Raji (cell line): ENCODE measurements around the gene ITGA3.

ENCODE experiments used
- POLR2A ChIP-seq: IDR thresholded peaks from 2 replicates; pipeline ENCODE4 v1.6.1; 2011; ENCODE audit warnings: low read depth, low read length, control low read depth; ENCODE audit not compliant: insufficient read depth

Gene ITGA3

DNA sequence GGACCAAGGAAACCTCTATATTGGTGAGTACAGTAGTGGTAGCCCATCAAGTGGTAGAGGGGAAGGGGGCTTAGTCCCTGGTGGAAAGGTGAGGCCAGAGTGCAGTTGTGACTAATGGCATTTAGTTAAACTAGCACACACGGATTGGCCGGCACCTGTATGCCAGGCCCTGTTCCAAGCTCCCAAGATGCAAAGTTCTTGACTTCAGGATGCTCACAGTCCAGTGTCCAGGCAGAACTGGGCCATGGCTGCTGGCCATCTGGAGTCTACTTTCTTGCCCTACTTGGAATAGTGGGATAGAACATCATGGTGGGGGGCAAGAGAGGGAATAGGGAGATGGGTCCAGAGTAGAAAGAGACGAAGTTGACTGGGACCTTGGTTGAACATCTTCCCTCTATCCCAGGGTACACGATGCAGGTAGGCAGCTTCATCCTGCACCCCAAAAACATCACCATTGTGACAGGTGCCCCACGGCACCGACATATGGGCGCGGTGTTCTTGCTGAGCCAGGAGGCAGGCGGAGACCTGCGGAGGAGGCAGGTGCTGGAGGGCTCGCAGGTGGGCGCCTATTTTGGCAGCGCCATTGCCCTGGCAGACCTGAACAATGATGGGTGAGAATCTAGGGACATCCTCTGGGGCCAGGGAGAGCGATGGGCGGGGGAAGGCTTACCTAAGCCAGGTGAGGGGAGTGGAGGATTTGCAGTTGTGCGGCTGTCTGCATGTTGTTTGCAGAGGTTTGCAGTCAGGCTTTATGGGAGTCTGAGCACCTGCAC, 15.2 kb downstream of the ITGA3 start:
- no peak for TF ChIP-seq POLR2A

DNA sequence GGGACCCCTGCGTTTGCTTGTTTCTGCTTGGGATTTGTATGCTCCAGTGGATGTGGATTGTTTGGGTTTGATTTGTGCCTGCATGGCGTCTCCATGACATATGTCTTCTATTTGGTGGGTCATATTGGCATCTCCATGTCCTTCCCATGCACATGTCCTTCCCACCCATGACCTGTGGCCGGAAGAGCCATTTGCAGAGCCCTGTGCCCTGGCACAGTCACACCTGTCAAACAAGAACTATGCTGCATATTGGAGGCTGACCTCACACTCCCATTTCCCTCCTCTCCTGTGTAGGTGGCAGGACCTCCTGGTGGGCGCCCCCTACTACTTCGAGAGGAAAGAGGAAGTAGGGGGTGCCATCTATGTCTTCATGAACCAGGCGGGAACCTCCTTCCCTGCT, 15.8 kb downstream of the ITGA3 start:
- no peak for TF ChIP-seq POLR2A

- no peak for TF ChIP-seq POLR2A
These were observed 16.2 kb downstream of the ITGA3 start for GRCh38 chr17:50072130-50072529.

DNA sequence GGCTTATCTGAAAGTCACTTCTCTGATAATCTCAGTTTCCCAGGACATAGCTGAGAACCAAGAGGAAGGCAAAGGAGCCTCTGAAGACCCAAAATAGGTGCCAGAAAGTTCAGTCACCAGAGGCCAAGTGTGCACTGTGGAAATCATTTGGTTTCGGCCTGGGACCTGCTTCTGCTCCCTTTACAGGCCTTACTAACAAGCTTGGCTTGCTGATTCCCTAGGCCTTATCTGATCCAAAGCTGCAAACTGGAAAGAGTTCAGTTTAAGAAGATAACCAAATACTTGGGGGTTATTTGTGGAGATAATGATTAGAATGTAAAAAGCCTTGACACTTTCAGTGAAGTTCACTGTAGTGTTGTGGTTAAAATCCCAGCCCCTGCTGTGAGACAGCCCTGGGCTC, 17.0 kb downstream of the ITGA3 start:
- no peak for TF ChIP-seq POLR2A

GRCh38 chr17:50074227-50074626, 18.3 kb downstream of the ITGA3 start:
- no peak for TF ChIP-seq POLR2A

DNA sequence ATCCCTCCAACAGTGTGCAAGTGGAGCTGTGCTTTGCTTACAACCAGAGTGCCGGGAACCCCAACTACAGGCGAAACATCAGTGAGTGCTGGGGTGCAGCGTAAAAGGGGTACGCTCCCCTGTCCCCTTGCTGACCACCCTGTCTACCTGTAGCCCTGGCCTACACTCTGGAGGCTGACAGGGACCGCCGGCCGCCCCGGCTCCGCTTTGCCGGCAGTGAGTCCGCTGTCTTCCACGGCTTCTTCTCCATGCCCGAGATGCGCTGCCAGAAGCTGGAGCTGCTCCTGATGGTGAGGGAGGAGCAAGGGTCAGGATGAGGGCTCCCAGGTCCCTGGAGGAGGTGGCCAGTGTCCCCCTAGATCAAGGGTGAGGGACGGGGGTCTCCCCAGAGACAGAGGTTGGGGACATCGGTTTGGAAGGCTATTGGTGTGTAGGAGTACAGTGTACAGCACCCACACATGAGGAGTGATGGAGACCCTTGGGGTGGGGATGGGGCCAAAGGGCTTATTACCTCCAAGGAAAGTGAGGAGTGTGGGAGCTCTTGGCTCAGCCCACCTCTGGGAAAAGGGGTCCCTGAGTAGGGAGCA, 19.6 kb downstream of the ITGA3 start:
- TF ChIP-seq POLR2A, result no peak

DNA sequence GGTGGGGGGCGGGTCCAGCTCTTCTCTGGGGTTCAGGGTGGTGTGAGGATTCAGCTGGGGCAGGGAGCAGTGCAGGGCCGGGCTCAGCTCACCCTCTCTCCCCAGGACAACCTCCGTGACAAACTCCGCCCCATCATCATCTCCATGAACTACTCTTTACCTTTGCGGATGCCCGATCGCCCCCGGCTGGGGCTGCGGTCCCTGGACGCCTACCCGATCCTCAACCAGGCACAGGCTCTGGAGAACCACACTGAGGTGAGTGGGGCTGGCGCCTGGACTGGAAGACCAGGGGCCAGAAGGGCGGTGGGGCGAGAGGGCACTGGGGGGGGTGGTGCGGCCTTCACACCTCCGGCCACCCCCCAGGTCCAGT, 20.3 kb downstream of the ITGA3 start:
- TF ChIP-seq POLR2A, result no peak

DNA sequence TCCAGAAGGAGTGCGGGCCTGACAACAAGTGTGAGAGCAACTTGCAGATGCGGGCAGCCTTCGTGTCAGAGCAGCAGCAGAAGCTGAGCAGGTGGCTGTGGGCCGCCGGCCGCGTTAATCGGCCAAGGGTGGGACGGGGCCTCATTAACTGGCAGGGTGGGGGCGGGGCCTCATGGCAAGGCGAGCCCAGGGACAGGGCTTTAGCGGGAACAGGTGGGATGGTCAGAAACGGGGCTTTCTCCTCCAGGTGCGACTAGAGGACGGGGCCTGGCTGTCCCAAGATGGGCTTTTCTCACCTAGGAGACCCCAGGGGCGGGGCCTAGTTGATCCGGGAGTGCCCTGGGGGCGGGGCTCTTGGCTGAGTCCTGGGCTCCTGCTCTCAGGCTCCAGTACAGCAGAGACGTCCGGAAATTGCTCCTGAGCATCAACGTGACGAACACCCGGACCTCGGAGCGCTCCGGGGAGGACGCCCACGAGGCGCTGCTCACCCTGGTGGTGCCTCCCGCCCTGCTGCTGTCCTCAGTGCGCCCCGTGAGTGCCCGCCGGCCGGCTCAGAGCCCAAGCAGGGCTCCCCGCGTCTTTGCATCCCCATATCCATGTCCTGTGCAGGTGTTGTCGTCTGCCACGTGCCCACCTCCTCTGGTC, 20.8 kb downstream of the ITGA3 start:
- no peak for TF ChIP-seq POLR2A

GRCh38 chr17:50078430-50078829, 22.5 kb downstream of the ITGA3 start:
- no peak for TF ChIP-seq POLR2A

- TF ChIP-seq POLR2A, result no peak
These were observed 23.6 kb downstream of the ITGA3 start for GRCh38 chr17:50079334-50080095.

DNA sequence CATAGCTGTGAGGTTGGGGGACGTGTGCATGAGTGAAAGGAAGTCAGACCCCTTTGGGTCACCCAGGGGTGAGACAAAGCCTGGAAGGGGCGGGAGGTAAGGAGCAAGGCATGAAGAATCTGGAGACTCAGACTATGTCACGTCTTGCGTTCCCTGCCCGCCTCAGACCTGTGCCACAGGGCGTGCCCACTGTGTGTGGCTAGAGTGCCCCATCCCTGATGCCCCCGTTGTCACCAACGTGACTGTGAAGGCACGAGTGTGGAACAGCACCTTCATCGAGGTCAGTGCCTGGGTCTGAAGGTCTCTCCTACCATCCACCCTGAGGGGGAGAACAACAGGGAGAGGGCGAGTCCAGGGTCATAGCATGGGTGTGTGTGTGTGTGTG, 24.2 kb downstream of the ITGA3 start:
- TF ChIP-seq POLR2A, result no peak

- no peak for TF ChIP-seq POLR2A
These were observed 24.9 kb downstream of the ITGA3 start for GRCh38 chr17:50080827-50081226.

DNA sequence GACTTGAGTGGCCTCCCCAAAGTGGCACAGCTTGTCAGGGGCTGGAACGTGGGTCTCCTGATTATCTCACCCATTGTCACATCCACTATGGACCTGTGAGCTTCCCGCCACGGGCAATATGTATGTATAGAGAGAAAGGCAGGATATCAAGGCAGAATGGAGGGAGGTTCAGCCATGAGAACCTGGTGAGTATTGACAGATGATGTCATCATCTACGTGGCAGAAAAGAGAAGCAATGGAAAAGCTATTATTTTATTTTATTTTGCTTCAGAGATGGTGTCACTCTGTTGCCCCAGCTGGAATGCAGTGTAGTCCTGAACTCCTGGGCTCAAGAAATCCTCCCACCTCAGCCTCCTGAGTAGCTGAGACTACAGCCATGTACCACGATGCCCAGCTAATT, 25.8 kb downstream of the ITGA3 start:
- no peak for TF ChIP-seq POLR2A

DNA sequence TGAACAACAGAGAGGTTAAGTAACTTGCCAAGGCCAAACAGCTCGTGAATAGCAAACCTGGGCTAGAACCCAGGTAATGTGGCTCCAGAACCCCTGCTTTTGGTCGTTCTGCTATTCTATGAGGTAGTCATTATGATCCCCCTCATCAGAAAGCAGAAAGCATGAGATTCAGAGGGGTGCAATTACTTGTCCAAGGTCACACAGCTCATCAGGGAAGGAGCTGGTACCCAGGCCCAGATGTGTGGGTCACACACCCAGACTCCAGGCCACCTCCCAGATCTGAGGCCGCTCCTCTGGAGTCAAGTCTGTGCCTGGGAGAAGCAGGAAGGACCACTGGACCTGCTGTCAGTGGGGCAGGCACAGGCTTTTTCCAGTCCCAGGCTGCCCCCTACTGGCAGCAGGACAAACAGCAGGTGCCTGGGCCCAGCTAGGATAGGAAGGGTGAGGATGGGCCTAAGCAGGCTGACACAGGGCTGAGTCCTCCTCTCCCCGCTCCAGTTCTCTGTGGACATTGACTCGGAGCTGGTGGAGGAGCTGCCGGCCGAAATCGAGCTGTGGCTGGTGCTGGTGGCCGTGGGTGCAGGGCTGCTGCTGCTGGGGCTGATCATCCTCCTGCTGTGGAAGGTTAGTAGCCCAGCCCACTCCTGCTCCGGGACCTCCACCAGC, 31.5 kb downstream of the ITGA3 start:
- no peak for TF ChIP-seq POLR2A

- no peak for TF ChIP-seq POLR2A
These were observed 32.0 kb downstream of the ITGA3 start for GRCh38 chr17:50087912-50088405.
